HCT116 (cell line): ENCODE data around the gene CCNL2.

Experiments used
- CTCF ChIP-seq, 3 experiments: fragments of 200-600 bp in 1 of 3; sonication (generic) in 1 of 3; IDR thresholded peaks in 2 of 3; conservative IDR thresholded peaks in 1 of 3; 2 replicates each; pipeline ENCODE4 v1.5.1; 2012 to 2017; ENCODE audit warnings: low read depth in 2 of 3, low read length in 2 of 3, antibody characterized with exemption in 1 of 3, borderline replicate concordance in 1 of 3, control low read depth in 1 of 3, mild to moderate bottlenecking in 1 of 3, mixed read lengths in 1 of 3, mixed run types in 1 of 3, moderate library complexity in 1 of 3; ENCODE audit not compliant: insufficient read depth in 1 of 3
- JUND ChIP-seq: IDR thresholded peaks from 2 replicates; pipeline ENCODE4 v1.6.1; 2012
- MAX ChIP-seq: IDR thresholded peaks from 2 replicates; pipeline ENCODE4 v1.6.1; 2012
- POLR2AphosphoS5 ChIP-seq: IDR thresholded peaks from 2 replicates; pipeline ENCODE4 v1.6.1; 2011; ENCODE audit warnings: mild to moderate bottlenecking, low read depth, low read length, moderate library complexity
- RAD21 ChIP-seq: IDR thresholded peaks from 2 replicates; pipeline ENCODE4 v1.6.1; 2012; ENCODE audit warnings: low read depth, mild to moderate bottlenecking
- REST ChIP-seq: IDR thresholded peaks from 2 replicates; pipeline ENCODE4 v1.6.1; 2012; ENCODE audit warnings: low read depth
- SRF ChIP-seq: IDR thresholded peaks from 2 replicates; pipeline ENCODE4 v1.6.1; 2012; ENCODE audit warnings: low read depth

- TF ChIP-seq RAD21 (no peak), CTCF (IDR thresholded peaks at IDR 0.05 in 2 of 3, conservative IDR thresholded peaks at IDR 0.05 in 1 of 3; ENCODE audit: borderline replicate concordance in 1 of 3, insufficient read depth in 1 of 3, low read depth in 2 of 3, low read length in 2 of 3) (peak in 2 of 3 experiments; percentile 90 to 93; a peak in 4 of 6 replicates), REST (no peak), POLR2AphosphoS5 (no peak), SRF (no peak), MAX (no peak), JUND (no peak)
These were observed 42.1 kb upstream of the CCNL2 start for GRCh38 chr1:1441002-1441888.
